ENCODE results near the gene RAB11FIP5.

The RAB11FIP5 gene

DNA sequence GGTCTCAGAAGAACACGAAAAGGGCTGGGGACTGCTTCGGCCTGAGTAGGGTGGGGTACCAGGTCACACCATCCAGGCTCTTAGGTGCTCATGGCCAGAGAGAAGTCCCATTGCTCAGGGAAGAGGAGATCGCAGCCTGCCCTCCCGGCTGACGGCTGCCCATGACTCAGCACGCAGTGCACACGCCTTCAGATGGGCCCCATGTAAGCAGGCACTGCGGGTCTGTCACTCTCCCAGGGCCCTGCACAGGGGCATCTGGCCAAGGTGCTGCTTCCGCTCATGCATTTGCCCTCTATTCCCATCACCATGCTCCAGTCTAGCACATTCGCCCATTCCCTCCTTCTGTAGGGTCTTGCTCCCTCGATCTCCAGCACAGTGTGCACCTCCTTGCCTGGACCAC, 76.0 kb downstream of the RAB11FIP5 start:
- Histone ChIP-seq H3K36me3 (replicated peaks) (no peaks in the 10 kb centered on the region), H3K27me3 (replicated peaks) (no peaks in the 10 kb centered on the region), H3K27ac (no peak overlapping the region), H3K4me3 (ENCODE audit: low read depth, low read length) (no peak overlapping the region)
- TF ChIP-seq, protein P1, sequence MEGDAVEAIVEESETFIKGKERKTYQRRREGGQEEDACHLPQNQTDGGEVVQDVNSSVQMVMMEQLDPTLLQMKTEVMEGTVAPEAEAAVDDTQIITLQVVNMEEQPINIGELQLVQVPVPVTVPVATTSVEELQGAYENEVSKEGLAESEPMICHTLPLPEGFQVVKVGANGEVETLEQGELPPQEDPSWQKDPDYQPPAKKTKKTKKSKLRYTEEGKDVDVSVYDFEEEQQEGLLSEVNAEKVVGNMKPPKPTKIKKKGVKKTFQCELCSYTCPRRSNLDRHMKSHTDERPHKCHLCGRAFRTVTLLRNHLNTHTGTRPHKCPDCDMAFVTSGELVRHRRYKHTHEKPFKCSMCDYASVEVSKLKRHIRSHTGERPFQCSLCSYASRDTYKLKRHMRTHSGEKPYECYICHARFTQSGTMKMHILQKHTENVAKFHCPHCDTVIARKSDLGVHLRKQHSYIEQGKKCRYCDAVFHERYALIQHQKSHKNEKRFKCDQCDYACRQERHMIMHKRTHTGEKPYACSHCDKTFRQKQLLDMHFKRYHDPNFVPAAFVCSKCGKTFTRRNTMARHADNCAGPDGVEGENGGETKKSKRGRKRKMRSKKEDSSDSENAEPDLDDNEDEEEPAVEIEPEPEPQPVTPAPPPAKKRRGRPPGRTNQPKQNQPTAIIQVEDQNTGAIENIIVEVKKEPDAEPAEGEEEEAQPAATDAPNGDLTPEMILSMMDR (IDR thresholded peaks at IDR 0.05; ENCODE audit: low read depth, low read length, missing control alignments), result no peak
- DNase-seq, result no peak
- in situ Hi-C loops (cut with HindIII; ENCODE audit: low pct_ligation_motif_present, low sequenced_read_pairs), result no loop called here

GRCh38 chr2:73035899-73036711, 76.6 kb downstream of the RAB11FIP5 start:
- no peak for DNase-seq
- H3K36me3 ChIP-seq (replicated peaks), result no peaks in the 10 kb centered on the region
- in situ Hi-C loops (cut with HindIII; ENCODE audit: low pct_ligation_motif_present, low sequenced_read_pairs), result no loop called here
- TF ChIP-seq, protein P1 (IDR thresholded peaks at IDR 0.05; ENCODE audit: low read depth, low read length, missing control alignments), result peak; percentile 37
- no peak overlapping the region for H3K27ac ChIP-seq
- no peak overlapping the region for H3K4me3 ChIP-seq (ENCODE audit: low read depth, low read length)
- no peaks in the 10 kb centered on the region for H3K27me3 ChIP-seq (replicated peaks)

DNA sequence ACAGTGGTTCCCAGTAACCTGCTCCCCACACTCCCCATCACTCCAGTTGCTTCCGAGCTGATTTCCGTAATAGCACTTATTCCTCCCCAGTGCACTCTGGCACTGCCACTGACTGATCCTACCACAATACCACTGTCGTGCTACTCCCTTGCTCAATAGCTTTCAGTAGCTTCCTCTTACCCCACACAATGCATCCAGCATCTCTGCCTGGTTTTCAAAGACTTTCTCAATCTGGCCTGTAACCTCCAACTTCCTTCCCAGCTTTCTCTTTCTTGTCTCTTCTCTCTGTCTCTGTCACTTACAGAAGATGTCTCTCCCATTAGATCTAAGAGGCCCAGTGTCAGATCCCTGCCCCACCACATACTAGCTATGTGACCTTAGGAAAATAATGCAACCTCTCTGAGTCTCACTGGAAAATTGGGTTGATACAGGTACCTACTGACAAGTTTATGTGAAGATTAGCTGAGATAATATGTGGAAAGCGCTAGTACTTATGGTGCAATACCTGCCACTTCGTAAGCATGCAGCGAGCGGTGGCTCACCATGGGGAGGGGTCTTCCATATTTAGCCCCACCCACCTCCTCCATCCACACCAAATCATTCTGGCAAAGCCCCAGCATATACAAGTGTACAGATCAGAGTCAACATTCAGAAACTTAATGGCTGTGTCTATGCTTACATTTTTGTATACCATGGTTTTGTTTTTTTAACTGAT, 77.9 kb downstream of the RAB11FIP5 start:
- TF ChIP-seq, protein P1 (IDR thresholded peaks at IDR 0.05; ENCODE audit: low read depth, low read length, missing control alignments), result no peak
- Histone ChIP-seq H3K4me3 (ENCODE audit: low read depth, low read length) (no peak overlapping the region), H3K27me3 (replicated peaks) (no peaks in the 10 kb centered on the region), H3K36me3 (replicated peaks) (no peaks in the 10 kb centered on the region), H3K27ac (no peak overlapping the region)
- DNase-seq, result no peak
- in situ Hi-C loops (cut with HindIII; ENCODE audit: low pct_ligation_motif_present, low sequenced_read_pairs), result no loop called here

- no peak for DNase-seq
- H3K27me3 ChIP-seq (replicated peaks), result no peaks in the 10 kb centered on the region
- H3K4me3 ChIP-seq (ENCODE audit: low read depth, low read length), result no peak overlapping the region
- no peak overlapping the region for H3K27ac ChIP-seq
- no peaks in the 10 kb centered on the region for H3K36me3 ChIP-seq (replicated peaks)
- in situ Hi-C loops (cut with HindIII; ENCODE audit: low pct_ligation_motif_present, low sequenced_read_pairs), result no loop called here
- TF ChIP-seq, protein P1 (IDR thresholded peaks at IDR 0.05; ENCODE audit: low read depth, low read length, missing control alignments), result no peak
Measured at GRCh38 chr2:73033766-73034381, 78.9 kb downstream of the RAB11FIP5 start.

DNA sequence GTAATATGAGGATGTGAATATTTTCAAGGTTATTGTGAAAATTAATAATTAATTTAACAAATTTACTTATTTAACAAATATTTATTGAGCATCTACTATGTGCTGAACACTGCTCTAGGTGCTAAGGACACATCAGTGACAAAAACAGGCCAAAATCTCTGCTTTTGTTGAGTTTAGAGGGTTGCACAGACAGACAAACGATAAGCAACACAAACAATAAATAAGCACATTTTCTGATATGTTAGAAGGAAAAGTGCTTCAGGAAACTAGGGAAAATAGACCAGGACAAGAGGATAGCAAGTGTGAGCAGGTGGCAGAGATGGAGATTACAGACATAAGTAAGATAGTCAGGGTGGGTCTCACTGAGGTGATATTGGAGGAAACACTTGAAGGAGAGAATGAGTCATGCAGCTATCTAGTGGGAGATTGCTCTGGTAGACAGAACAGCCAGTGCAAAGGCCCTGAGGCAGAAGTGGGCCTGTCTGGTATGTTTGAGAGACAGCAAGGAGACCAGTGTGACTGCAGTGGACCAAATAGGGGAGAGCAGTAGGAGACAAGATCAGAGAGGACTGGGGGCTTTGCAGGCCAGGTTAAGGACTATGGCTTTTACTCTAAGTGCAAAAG, 79.5 kb downstream of the RAB11FIP5 start:
- Histone ChIP-seq H3K27me3 (replicated peaks) (no peaks in the 10 kb centered on the region), H3K4me3 (ENCODE audit: low read depth, low read length) (no peak overlapping the region), H3K36me3 (replicated peaks) (no peaks in the 10 kb centered on the region), H3K27ac (no peak overlapping the region)
- in situ Hi-C loops (cut with HindIII; ENCODE audit: low pct_ligation_motif_present, low sequenced_read_pairs), result no loop called here
- TF ChIP-seq, protein P1 (IDR thresholded peaks at IDR 0.05; ENCODE audit: low read depth, low read length, missing control alignments), result no peak
- no peak for DNase-seq

All from brain microvascular endothelial cell (primary cell).